Thymus (tissue), 11 donors: Measurements from ENCODE around the gene SHCBP1. TPM values are rescaled to one million over a fixed set of nuclear protein-coding genes. Genes with fewer than 3 reads are reported as not detected.

Experiments
- DNase-seq, 9 donors: peaks; one replicate each; pipeline ENCODE4 v3.0.0-alpha.2; 2013; ENCODE audit warnings: low spot score in 9 of 9, low read depth in 6 of 9, missing footprints in 1 of 9
- H3K27ac ChIP-seq, 2 donors: one replicate each; pipeline ENCODE4 v1.5.1; 2013; ENCODE audit warnings: control low read depth in 1 of 2, low read depth in 1 of 2, low read length in 1 of 2, mild to moderate bottlenecking in 1 of 2, moderate library complexity in 1 of 2
- H3K27me3 ChIP-seq, 2 donors: one replicate each; pipeline ENCODE4 v1.5.1; 2013; ENCODE audit warnings: low read length in 1 of 2; ENCODE audit not compliant: control insufficient read depth in 2 of 2, insufficient read depth in 1 of 2
- H3K36me3 ChIP-seq, 2 donors: one replicate each; pipeline ENCODE4 v1.5.1; 2013; ENCODE audit warnings: low read length in 1 of 2, mild to moderate bottlenecking in 1 of 2, moderate library complexity in 1 of 2; ENCODE audit not compliant: control insufficient read depth in 2 of 2, insufficient read depth in 2 of 2
- H3K4me1 ChIP-seq, 2 donors: one replicate each; pipeline ENCODE4 v1.5.1; 2013; ENCODE audit warnings: low read length in 2 of 2; ENCODE audit not compliant: control insufficient read depth in 2 of 2, insufficient read depth in 2 of 2
- H3K4me3 ChIP-seq, 2 donors: one replicate each; pipeline ENCODE4 v1.5.1; 2013; ENCODE audit warnings: low read length in 2 of 2, control low read depth in 1 of 2, mild to moderate bottlenecking in 1 of 2
- H3K9me3 ChIP-seq, 2 donors: one replicate each; pipeline ENCODE4 v1.5.1; 2013; ENCODE audit warnings: low read length in 1 of 2, mild to moderate bottlenecking in 1 of 2; ENCODE audit not compliant: control insufficient read depth in 2 of 2, insufficient read depth in 1 of 2
- WGBS: extraction: QIAGEN DNeasy Blood & Tissue Kit; methylation state at CpG from one replicate; pipeline ENCODE4 v1.1.7; 2013; 5-methylcytosine and 5-hydroxymethylcytosine counted together
- polyA plus RNA-seq: library from polyadenylated mRNA; stranded (reverse); fragments of 200-250 nt; gene quantifications from one replicate; pipeline ENCODE4 v1.2.3, GENCODE V29; 2013
- total RNA-seq: library from RNA; stranded (reverse); fragments of 120-200 nt; gene quantifications from one replicate; pipeline ENCODE4 v1.2.4, GENCODE V29; 2013
- donor health status: healthy.

SHCBP1 gene
- total and polyA plus RNA-seq, 2 donors: 5.2 to 11.1 TPM

- Histone ChIP-seq H3K9me3 (no peaks in the 10 kb centered on the region), H3K4me3 (no peak overlapping the region), H3K27ac (no peak overlapping the region), H3K4me1 (no peaks in the 10 kb centered on the region), H3K27me3 (no peaks in the 10 kb centered on the region), H3K36me3 (peaks cover 12 to 13% of the 10 kb centered on the region in 2 donors)
- WGBS: 84% methylated on average over 2 of the region's 2 CpGs
- DNase-seq: no peak
Observed at GRCh38 chr16:46583036-46583435, 38.1 kb downstream of the SHCBP1 start.

- Histone ChIP-seq H3K27me3 (no peaks in the 10 kb centered on the region), H3K9me3 (no peaks in the 10 kb centered on the region), H3K36me3 (peaks cover 12 to 13% of the 10 kb centered on the region in 2 donors), H3K4me1 (no peaks in the 10 kb centered on the region), H3K4me3 (no peak overlapping the region), H3K27ac (no peak overlapping the region)
- no peak for DNase-seq
- 100% methylated on average over 1 of the region's 1 CpG for WGBS
Observed at GRCh38 chr16:46582313-46582712, 38.9 kb downstream of the SHCBP1 start.

GRCh38 chr16:46577988-46578579 is 43.1 kb downstream of the SHCBP1 start:
- WGBS: 99% methylated on average over 3 of the region's 3 CpGs
- Histone ChIP-seq H3K27me3 (no peaks in the 10 kb centered on the region), H3K27ac (no peak overlapping the region)

GRCh38 chr16:46573834-46574159 is 47.4 kb downstream of the SHCBP1 start:
- Histone ChIP-seq H3K4me3 (no peak overlapping the region), H3K27ac (no peak overlapping the region), H3K36me3 (no peaks in the 10 kb centered on the region), H3K9me3 (peaks cover 0 to 1% of the 10 kb centered on the region in 2 donors), H3K27me3 (no peaks in the 10 kb centered on the region), H3K4me1 (no peaks in the 10 kb centered on the region)
- whole genome bisulfite sequencing: 90% methylated on average over 13 of the region's 13 CpGs
- DNase-seq: no peak

More at GRCh38 chr16:46577988-46578579, 43.1 kb downstream of the SHCBP1 start:
- Histone ChIP-seq H3K9me3 (no peaks in the 10 kb centered on the region), H3K36me3 (peaks cover 4 to 8% of the 10 kb centered on the region in 2 donors), H3K4me1 (no peaks in the 10 kb centered on the region), H3K4me3 (no peak overlapping the region)
- DNase-seq: no peak

- WGBS: 68% methylated on average over 27 of the region's 27 CpGs
- H3K4me3 ChIP-seq: no peak overlapping the region
Observed at GRCh38 chr16:46573008-46573833, 48.0 kb downstream of the SHCBP1 start.

GRCh38 chr16:46569231-46569735 is 51.9 kb downstream of the SHCBP1 start:
- WGBS: 91% methylated on average over 27 of the region's 27 CpGs
- H3K36me3 ChIP-seq: no peaks in the 10 kb centered on the region
- H3K27me3 ChIP-seq: no peaks in the 10 kb centered on the region
- DNase-seq: no peak
- no peak overlapping the region for H3K27ac ChIP-seq
- H3K4me3 ChIP-seq: no peak overlapping the region
- no peaks in the 10 kb centered on the region for H3K4me1 ChIP-seq
- peaks cover 0 to 1% of the 10 kb centered on the region in 2 donors for H3K9me3 ChIP-seq

More at GRCh38 chr16:46573008-46573833, 48.0 kb downstream of the SHCBP1 start:
- Histone ChIP-seq H3K27ac (no peak overlapping the region), H3K27me3 (no peaks in the 10 kb centered on the region), H3K4me1 (no peaks in the 10 kb centered on the region), H3K9me3 (peaks cover 0 to 1% of the 10 kb centered on the region in 2 donors), H3K36me3 (no peaks in the 10 kb centered on the region)
- no peak for DNase-seq

GRCh38 chr16:46568472-46569230 is 52.5 kb downstream of the SHCBP1 start:
- no peaks in the 10 kb centered on the region for H3K4me1 ChIP-seq
- no peak for DNase-seq
- H3K4me3 ChIP-seq: no peak overlapping the region
- no peak overlapping the region for H3K27ac ChIP-seq
- H3K9me3 ChIP-seq: peaks cover 0 to 1% of the 10 kb centered on the region in 2 donors
- H3K36me3 ChIP-seq: no peaks in the 10 kb centered on the region
- H3K27me3 ChIP-seq: no peaks in the 10 kb centered on the region
- WGBS: 87% methylated on average over 42 of the region's 42 CpGs

GRCh38 chr16:46562979-46563378 is 58.2 kb downstream of the SHCBP1 start:
- no peaks in the 10 kb centered on the region for H3K27me3 ChIP-seq
- 85% methylated on average over 3 of the region's 3 CpGs for WGBS
- H3K36me3 ChIP-seq: no peaks in the 10 kb centered on the region

GRCh38 chr16:46558018-46558417 is 63.2 kb downstream of the SHCBP1 start:
- no peak for DNase-seq
- no peak overlapping the region for H3K4me3 ChIP-seq
- no peak overlapping the region for H3K27ac ChIP-seq
- H3K9me3 ChIP-seq: no peaks in the 10 kb centered on the region
- no peaks in the 10 kb centered on the region for H3K36me3 ChIP-seq
- H3K27me3 ChIP-seq: no peaks in the 10 kb centered on the region
- H3K4me1 ChIP-seq: no peaks in the 10 kb centered on the region
- 19% methylated on average over 1 of the region's 1 CpG for WGBS

More at GRCh38 chr16:46562979-46563378, 58.2 kb downstream of the SHCBP1 start:
- Histone ChIP-seq H3K27ac (no peak overlapping the region), H3K4me1 (no peaks in the 10 kb centered on the region), H3K9me3 (no peaks in the 10 kb centered on the region), H3K4me3 (no peak overlapping the region)
- DNase-seq: no peak
